Left forelimb (tissue), 1 donor: ENCODE results near the gene PTCRA.
A peak's percentile ranks its signal among the peaks of the same experiment; 100 is the strongest.

ENCODE experiments used
- DNase-seq: peaks from one replicate; pipeline ENCODE4 v3.0.0-alpha.2; 2018; ENCODE audit warnings: low spot score

Gene PTCRA

DNA sequence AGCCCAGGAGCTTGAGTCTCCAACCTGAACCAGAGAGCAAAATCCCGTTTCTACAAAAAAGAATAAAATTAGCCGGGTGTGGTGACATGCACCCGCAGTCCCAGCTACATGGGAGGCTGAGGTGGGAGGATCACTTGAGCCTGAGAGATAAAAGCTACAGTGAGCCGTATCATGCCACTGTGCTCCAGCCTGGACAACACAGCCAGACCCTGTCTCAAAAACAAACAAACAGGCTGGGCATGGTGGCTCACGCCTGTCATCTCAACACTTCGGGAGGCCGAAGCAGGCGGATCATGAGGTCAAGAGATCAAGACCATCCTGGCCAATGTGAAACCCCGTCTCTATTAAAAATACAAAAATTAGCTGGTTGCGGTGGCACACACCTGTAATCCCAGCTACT, 11.4 kb upstream of the PTCRA start:
- DNase-seq: no peak

DNA sequence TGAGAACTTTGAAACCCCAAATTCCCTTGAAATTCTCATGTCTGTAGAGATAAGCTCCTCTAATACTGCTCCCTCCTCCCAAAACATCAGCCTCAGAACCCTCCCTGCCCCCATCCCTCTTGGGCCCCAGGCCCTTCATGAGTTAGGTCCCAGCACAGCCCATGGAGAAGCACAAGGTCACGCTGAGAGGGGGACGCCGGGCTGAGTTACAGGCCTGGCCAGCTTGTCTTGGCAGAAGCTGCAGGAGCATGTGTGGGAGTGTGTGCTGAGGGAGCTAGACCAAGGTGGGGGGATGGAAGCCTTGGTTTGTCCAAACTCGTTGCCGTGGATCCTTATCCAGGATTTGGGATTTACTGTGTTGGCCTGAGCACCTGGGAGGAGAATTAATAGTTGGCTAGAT, 8.5 kb upstream of the PTCRA start:
- DNase-seq: no peak

DNA sequence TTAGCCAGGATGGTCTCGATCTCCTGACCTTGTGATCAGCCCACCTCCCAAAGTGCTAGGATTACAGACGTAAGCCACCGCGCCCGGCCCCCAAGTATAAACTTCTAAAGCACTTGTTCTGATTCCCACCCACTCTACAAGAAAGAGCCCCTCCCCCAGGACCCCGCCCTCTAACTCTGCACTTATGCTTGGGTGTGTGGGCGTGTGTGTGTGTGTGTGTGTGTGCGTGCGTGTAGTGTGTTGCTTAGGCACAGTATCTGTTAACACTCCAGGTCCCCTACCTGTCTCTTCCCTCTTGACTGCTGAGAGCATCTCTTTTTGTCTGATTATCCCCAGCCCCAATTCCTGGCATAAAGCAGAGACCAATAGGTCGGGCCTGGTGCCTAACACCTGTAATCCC, 6.0 kb upstream of the PTCRA start:
- no peak for DNase-seq

DNA sequence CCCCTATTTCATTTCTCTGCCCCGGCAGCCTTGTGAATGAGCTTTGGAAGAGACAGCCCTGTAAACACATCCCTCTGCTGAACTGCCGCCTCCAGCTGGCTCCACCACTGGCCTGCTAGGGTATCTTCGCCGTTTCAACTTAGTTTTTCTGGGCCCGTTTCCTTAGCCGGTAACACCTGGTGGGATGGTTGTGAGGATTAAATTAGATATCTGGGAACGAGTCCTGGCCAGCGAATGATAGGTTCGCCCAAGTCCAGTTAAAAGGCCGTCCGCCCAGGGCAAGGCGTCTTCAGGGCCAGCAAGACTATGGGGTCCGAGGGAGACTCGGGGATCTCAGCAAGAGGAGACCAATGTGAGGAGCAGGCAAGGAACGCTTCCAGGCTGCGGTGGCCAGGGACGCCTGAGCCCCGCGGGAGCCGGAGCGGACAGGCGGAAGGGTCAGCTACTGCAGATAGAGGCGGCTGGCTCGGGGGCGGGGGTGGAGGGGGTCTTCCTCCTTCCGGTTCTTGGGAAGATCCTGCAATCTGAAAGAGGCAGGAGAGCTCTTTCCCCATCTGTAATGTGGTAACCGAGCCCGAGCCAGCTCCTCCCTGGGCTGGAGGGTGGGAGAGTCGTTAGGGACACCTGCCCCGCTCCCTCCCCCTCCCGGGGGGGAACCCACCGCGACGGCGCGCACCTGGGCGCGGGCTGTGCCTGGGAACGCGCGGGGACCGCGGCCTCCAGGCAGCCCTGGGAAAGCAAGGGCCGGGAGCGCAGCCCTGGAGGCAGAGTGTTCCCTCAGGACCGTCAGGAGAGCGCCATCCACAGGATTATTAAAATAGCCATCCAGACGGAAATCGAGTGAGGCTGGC, 4.5 kb upstream of the PTCRA start:
- DNase-seq: no peak

DNA sequence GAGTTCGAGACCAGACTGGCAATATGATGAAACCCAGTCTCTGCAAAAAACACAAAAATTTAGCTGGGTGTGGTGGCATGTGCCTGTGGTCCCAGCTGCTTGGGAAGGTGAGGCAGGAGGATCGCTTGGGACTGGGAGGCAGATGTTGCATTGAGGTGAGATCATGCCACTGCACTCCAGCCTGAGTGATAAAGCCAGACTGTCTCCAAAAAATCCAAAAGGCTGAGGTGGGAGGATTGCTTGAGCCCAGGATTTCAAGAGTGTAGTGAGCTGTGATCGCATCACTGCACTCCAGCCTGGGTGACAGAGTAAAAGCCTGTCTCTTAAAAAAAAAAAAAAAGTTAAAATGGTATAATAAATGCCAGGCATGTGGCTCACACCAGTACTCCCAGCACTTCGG, 1.3 kb upstream of the PTCRA start:
- no peak for DNase-seq

DNA sequence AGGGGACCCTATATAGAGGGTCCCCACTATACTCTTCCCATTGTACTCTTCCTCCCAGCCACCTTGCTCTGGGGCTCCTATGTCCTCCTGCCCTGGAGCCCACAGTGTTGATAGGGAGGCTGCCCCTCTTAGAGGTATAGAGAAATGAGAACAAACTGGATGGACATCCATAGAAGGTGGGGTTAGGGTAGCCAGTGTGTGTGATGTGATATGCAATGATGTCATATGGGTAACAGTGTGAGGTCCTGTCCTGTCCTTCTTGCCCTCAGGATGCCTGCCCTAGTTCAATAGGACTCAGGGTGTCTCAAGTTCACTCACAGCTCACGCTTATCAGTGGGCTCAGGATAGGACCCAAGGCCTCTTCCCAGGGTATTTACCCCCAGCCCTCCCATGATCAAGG, 435 bp downstream of the PTCRA start:
- no peak for DNase-seq

DNA sequence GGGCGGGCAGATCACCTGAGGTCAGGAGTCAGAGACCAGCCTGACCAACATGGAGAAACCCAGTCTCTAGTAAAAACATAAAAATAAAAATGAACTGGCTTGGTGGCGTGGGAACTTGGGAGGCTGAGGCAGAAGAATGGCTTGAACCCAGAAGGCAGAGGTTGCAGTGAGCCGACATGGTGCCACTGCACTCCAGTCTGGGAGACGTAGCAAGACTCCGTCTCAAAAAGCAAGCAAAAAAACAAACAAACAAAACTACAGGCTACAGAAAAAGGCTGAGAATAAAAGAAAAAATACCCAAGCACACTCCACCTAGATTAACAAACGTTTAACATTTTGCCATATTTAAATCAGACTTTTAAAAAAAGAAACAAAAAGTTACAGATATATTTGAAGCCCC, 5.9 kb downstream of the PTCRA start:
- DNase-seq: no peak

DNA sequence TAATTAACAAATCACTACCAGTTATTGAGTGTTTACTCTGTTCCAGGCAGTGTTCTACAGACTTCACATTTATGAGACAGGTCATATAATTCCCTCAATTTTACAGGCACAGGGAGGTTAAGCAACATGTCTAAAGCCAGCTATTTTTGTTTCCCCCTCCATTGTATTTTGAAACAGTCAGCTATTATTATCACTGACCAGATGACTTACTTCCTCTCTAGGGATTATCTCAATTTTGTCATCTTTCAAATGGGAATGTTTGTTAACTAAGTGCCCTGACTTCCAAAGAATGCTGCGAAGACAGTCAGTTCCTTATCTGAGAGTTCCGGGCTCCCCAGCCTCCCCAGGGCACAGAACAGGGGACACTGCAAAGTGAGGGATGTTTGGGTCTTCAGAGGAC, 7.8 kb downstream of the PTCRA start:
- no peak for DNase-seq

DNA sequence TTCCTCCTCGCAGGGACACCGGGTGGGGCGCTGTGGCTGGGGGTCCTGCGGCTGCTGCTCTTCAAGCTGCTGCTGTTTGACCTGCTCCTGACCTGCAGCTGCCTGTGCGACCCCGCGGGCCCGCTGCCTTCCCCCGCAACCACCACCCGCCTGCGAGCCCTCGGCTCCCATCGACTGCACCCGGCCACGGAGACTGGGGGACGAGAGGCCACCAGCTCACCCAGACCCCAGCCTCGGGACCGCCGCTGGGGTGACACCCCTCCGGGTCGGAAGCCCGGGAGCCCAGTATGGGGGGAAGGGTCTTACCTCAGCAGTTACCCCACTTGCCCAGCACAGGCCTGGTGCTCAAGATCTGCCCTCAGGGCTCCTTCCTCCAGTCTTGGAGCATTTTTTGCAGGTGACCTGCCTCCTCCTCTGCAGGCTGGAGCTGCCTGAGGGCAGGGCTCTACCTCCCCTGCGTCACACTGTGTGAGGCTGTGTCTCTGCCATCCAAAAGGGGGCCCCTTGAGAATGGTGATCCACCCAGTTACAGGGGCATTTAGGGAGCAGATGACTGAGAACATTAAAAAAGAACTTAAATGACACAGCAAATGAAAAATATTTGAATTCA, 9.5 kb downstream of the PTCRA start:
- no peak for DNase-seq

DNA sequence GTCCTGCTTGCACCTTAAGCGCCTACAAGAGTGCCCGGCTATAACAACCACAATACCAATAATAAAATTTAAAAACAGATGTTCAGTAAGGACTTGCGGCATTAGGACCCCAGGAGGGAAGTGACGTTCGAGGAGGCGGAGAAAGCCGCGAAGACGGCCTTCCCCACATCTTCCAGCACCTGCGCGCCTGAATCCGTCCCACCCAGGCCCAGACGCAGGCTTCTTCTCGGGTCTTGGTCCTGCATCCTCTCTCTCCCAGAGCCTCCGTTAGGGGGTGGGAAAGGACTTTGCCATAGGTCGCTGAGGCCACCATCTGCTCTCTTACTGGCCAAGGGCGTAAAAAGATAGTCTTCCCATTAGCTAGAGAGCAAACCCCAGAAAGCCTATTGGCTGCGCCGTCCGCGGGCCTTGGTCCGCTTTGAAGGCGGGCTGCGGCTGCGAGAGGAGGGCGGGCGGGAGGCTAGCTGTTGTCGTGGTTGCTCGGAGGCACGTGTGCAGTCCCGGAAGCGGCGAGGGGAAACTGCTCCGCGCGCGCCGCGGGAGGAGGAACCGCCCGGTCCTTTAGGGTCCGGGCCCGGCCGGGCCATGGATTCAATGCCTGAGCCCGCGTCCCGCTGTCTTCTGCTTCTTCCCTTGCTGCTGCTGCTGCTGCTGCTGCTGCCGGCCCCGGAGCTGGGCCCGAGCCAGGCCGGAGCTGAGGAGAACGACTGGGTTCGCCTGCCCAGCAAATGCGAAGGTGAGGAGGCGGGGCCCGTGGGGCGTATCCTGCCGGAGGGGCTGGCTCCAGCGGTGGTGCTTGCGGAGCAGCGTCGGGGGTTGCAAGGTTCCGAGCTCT, 13.3 kb downstream of the PTCRA start, which contains the start of gene CNPY3:
TSS of gene CNPY3 (plus strand) at position 495 of the 835 bp plus-strand sequence. CDS start at position 586, 91 bp downstream.
- peak; percentile 94 for DNase-seq

DNA sequence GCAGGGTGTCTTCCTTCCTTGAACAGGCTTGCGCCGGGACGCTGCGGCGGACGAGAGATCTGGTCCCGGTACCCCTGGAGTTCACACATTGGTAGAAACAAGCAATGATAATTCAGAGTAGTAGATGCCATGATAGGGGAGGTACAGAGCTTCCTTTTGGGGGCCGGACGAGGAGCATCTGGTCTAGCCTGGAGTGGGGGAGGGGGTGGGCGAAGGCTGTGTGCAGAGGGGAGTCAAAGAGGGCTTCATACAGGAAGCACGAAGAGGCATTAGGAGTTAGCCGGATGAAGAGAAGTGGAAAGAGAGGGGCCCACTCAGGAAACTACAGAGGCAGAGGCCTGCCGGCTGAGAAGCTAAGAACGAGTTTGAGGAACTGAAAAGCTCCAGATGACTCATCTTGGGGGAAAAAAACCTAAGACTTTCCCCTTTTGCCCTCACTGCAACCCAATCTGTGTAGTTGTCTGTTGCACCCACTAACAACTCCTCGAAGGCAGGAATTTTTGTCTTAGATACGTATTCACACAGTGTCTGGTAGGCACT, 14.0 kb downstream of the PTCRA start:
- no peak for DNase-seq

DNA sequence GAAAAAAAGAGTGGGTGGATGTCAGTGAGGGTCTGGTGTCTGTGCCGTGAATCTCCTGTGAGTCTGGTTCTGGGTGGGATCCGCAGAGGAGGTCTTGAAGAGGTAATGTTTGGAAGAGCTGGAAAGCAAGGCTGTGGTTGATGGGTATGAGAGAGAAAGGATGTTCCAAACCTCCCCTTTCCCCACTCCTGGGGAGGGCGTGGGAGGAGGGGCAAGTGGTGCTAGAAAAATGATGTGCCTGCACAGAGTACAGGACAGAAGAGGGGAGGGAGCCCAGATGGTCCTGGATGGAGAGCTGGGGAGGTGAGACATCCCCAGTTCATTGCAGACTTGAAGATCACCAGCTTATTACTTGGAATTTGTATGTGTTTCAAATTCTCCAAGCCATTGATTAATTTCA, 16.6 kb downstream of the PTCRA start:
- no peak for DNase-seq

DNA sequence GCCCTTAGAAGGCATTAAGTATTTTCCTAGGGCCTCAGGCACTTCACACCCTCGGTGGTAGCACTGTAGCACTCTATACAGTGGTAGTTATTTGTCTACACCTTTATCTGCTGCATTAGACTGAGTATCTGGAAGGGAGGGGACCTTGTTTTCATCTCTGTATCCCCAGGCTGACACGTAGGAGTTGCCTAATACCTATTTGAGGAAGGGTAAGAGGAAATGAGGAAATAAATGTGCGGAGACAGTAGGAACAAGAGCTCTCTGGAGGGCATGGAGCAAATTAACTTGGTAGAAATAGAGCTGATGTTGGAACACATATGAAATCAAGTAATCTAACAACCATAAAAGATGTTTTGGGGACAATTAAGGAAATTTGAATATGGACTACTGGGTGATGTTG, 17.4 kb downstream of the PTCRA start:
- no peak for DNase-seq

DNA sequence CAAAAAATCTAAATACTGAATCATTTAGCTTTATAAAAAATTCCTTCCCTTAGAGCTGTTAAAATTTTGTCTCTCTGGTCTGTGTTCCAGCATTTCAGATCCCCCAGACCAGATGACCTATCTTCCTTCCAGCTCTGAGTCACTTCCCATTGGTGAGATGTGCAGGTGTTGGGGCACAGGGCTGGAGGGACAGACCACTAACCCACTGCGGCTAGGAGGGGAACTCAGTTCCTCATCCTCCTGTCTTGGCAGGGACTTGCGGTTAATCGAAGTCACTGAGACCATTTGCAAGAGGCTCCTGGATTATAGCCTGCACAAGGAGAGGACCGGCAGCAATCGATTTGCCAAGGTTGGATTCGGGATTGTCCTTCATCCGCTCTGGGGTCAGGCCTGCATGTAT, 19.5 kb downstream of the PTCRA start:
- no peak for DNase-seq

DNA sequence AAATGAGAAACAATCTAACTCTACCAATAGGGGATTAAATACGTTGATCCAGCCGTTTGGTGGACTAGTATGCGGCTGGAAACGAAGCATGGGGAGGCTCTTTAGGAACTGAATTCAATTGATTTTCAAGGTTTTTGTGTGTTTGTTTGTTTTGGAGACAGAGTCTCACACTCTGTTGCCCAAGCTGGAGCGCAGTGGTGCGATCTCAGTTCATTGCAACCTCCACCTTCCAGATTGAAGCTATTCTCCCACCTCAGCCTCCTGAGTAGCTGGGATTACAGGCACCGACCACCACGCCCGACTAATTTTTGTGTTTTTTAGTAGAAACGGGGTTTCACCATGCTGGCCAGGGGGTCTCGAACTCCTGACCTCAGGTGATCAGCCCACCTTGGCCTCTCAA, 20.5 kb downstream of the PTCRA start:
- DNase-seq: no peak

DNA sequence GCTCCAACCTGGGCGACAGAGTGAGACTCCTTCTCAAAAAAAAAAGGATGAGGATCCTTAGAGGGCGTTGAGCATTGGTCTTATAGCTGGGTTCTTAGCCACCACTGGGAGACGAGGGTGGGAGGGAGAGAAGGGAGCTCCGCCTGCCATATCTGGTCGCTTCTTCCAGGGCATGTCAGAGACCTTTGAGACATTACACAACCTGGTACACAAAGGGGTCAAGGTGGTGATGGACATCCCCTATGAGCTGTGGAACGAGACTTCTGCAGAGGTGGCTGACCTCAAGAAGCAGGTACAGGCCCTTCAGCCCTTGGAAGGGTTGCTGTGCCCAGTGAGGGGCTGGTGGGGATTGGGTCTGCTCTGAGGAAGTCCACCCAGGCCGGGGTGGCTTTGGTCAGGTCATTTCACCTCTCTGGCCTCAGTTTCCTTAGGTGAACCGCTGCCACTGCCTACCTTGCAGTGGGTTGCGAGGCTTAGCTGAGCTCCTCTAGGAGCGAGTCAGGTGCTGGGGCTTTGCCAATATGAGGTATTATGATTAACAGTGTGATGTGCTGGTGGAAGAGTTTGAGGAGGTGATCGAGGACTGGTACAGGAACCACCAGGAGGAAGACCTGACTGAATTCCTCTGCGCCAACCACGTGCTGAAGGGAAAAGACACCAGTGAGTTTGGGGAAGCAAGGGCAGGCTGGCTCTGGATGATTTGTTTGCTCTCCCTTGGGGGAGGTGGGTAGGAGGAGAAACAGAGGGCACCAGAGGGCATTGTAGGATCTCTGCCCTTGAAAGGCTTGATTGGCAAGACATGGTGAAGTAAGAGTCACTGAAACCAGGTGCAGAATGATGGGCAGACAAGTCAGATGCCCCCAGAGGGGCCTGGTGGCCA, 21.9 kb downstream of the PTCRA start:
- DNase-seq: no peak

DNA sequence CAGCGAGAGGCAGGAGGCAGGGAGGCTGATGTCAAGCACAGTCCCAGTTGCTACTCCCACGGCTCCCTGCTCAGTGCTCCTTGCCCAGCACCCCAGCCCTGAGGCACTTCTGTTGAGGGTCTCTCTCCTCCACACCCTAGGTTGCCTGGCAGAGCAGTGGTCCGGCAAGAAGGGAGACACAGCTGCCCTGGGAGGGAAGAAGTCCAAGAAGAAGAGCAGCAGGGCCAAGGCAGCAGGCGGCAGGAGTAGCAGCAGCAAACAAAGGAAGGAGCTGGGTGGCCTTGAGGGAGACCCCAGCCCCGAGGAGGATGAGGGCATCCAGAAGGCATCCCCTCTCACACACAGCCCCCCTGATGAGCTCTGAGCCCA, 22.6 kb downstream of the PTCRA start:
- no peak for DNase-seq

DNA sequence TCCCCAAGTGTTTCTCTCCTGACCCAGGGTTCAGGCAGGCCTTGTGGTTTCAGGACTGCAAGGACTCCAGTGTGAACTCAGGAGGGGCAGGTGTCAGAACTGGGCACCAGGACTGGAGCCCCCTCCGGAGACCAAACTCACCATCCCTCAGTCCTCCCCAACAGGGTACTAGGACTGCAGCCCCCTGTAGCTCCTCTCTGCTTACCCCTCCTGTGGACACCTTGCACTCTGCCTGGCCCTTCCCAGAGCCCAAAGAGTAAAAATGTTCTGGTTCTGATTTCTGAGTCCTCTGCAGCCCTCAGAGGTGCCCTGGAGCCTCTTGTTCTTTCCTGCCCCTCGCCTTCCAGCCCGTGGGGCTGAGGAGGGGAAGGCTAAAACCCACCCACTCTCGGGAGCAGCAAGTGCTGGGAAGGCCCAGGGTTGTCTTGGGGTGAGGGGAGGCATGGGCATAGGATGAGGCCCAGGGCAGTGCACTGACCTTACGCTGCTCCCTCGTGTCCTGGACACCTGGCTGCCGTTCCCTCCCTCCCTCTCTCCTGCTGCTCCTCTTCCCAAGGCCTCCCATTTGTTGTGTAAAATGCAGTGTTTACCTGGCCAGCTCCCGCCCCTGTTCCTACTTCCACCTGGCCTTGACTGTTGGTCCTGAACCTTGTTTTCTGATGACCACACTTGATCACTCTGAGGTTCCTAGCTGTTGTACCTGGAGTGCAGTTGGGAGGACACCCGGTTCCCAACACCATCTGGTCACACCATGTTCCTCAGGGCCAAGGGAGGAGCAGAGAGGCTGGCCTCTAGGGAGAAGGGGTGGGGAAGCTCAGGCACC, 23.3 kb downstream of the PTCRA start:
- DNase-seq: no peak

DNA sequence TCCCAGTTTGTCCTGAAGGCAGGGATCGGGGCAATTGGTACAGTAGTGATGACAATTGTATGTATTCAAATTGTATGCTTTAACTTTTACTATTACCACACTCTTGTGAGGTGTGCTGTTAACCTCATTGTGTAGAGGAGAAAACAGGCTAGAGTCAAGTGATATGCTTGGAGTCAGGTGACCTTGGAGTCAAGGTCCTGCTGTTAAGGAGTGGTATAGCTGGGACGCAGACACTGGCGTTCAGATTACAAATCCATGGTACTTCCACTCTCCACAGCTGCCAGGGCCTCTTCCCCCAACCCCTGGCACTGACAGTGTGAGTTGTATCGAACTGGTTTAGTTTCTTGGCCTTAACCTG, 23.9 kb downstream of the PTCRA start:
- no peak for DNase-seq

DNA sequence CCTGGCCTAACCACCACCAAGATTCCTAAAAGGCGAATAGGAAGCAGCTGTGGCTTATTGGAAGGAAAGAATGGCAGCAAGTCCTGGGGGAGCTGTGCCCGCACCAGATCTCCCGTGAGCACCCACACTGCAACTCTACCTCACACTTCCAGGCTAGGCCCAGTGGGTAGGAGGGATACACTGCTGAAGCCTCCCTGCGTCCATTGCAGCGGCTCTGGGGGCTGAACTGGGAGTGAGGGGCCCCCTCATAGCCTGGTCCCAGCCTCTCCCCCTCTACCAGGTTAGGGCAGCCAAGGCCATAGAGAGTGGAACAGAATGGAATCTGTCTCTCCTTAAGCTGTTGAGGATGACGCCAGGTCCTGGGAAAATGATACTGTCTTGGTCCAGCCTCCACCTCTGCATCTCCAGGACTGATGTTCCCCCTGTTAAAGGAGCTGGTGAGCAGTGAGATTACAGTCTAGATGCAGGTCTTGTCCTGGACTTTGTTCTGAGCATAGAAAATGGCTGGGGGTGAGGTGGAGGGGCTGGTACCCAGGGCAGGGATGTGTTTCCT, 24.7 kb downstream of the PTCRA start:
- DNase-seq: no peak
